Activated CD4-positive, alpha-beta T cell treated with anti-CD3 and anti-CD28 coated beads, Interleukin-2, amount 50 U/mL, for 48 hours (primary cell): Measurements from ENCODE around the gene NDFIP1.
A peak's percentile ranks its signal among the peaks of the same experiment; 100 is the strongest.
"Not testable (repeated sequence)": the region's sequence is repeated elsewhere in the genome, so short reads cannot be mapped to it uniquely, and the experiment has no call there.

ENCODE experiments used
- DNase-seq, 2 experiments: peaks; one replicate each; pipeline ENCODE4 v3.0.0-alpha.2; 2020

Gene NDFIP1

DNA sequence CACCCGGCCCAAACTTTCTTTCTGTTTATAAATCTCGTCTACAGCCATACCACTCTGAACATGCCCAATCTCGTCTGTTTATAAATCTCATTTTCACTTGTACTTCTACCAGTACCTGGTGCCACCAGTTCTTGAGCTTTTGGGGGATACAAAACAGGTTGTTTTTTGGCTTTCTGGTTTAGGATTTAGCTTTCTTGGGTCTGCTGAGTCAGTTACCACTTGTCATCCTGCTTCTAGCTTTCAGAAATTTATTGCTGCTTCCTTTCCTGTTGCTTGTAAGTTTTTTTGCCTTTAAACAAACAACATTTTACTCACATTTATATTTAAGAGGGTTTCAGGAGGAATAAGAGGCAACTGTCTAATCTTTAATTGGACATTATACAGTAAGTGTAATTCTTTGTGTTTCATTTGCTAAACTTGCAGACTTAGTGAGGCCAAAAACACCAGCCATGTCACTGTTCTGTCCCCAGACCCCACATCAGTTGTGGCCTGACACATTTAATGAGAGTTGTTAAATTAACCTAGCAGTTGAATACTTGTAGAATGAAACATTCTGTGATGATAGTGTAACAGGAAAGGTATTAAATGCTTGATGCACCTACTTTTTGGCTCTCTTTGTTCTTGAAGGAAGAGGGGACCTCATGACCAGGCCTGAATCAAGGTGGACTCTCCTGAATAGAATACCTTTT is 11.8 kb downstream of the NDFIP1 start:
- no peak for DNase-seq

DNA sequence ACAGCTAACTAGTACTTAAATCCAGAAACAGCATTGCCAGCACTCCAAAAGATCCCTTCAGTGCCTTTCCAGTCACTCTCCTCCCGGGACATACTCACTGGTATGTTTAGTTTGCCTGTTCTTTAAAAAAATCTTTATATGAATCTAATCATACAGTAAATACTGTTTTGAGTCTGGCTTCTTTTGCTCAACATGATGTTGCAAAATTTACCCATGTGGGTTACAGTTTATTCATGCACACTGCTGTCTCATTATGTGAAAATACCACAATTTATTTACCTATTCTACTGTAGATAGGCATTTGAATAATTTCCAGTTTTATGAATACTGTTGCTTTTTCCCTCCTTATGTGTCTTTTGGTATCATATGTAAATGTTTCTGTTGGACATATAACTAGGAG is 13.5 kb downstream of the NDFIP1 start:
- DNase-seq: no peak

DNA sequence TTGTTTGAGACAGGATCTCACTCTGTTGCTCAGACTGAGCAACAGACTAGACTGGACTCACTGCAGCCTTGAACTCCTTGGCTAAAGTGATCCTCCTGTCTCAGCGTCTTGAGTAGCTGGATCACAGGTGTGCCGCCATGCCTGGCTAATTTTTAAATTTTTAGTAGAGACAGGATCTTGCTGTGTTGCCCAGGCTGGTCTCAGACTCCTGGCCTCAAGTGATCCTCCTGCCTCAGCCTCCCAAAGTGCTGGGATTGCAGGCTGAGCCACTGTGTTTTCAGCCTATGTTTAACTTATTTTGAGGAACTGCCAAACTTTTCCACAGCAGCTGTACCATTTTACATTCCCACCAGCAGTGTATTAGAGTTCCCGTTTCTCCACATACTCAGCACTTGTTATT is 16.8 kb downstream of the NDFIP1 start:
- DNase-seq: no peak

DNA sequence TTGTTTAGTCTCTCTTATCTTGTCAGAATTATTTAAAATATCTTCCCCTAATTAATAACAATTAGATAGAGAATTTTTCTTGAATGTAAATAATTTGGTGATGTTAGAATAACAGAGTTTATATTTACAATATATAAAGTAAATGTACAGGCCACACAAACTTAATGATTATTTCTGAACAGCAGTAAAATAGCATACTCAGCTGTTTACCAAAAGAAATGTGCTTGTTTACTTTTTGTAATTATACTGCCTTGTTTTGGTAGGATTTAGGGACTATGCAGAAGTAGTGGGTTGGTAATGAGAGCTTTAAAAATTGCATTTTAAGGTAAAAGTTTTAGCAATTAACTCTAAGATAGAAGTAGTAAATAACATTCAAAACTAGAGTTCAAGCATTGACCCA is 17.4 kb downstream of the NDFIP1 start:
- DNase-seq: no peak

DNA sequence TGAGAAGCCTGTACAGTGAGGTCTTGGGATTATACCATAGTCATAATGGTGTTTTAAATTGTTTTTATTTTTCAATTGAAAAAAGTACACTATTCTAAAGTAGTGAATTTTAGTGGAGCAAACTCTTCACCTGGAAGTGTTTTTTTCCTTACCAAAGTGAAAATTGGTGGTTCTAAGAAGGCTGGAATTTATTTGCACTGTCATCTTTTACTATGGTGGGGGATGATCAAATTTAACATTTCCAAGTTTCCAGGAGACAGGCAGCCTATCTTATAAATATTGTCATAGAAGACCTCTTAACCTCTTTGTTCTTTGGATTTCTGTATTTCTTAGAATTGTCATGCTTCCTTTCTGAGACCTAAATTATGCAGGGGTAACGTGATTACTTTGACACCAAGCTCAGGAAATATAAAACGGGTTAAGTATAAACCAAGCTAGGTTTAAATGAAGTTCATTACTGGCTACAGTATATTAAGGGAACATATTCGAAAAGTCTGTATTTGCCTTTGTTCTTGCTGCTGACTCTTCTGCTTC is 20.2 kb downstream of the NDFIP1 start:
- no peak for DNase-seq

DNA sequence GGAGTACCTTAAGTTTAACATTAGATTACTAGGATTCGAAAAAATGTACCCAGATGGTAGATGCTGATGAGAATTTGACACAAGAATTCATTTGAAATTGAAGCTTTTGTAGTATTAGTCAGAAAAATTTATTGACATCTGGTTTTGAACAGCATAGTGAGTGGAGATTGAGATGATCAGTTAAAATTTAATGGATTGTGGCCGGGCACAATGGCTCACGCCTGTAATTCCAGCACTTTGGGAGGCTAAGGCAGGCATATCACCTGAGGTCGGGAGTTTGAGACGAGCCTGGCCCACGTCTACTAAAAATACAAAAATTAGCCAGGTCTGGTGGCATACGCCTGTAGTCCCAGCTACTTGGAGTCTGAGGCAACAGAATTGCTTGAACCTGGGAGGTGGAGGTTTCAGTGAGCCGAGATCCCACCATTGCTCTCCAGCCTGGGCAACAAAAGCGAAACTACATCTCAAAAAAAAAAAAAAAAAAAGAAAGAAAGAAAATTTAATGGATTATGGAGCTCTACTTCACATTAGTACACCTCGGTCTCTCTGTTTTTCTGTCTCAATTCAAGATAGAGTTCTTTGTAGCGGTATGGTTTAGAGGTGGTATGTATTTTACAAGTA is 21.0 kb downstream of the NDFIP1 start:
- DNase-seq: no peak

DNA sequence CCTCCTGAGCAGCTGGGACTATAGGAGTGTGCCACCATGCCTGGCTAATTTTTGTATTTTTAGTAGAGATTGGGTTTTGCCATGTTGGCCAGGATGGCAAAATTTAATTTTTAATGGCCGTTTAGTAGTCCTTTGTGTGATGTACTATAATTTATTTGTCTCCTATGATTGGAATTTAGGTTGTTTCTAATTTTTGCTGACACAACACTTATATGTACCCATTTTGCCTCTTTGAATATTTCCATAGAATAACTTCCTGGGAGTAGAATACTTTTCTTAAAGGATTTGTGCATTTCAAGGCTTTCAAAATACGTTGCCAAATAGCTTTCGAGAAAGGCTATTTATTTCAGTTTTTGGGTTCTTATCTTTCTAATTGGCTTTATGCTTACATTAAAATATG is 22.8 kb downstream of the NDFIP1 start:
- no peak for DNase-seq

DNA sequence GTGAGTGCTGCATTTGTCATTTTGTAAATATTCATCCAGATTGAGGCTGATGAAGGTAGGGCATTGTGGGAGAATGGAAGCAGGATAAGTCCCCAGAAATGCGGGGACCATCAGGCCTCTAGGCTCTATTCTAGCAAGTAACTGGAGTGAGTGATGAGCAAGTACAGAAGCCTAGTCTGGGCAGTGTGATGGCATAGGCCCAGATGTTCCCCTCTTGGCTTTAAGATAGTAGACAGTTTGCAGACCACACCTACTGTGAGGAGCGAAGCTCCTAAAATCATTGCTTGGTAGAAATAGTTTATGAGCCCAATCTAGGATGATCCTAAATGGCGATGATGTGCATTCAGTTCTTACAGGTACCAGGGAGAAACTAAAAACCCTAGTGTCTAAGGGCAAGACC is 24.3 kb downstream of the NDFIP1 start:
- no peak for DNase-seq

DNA sequence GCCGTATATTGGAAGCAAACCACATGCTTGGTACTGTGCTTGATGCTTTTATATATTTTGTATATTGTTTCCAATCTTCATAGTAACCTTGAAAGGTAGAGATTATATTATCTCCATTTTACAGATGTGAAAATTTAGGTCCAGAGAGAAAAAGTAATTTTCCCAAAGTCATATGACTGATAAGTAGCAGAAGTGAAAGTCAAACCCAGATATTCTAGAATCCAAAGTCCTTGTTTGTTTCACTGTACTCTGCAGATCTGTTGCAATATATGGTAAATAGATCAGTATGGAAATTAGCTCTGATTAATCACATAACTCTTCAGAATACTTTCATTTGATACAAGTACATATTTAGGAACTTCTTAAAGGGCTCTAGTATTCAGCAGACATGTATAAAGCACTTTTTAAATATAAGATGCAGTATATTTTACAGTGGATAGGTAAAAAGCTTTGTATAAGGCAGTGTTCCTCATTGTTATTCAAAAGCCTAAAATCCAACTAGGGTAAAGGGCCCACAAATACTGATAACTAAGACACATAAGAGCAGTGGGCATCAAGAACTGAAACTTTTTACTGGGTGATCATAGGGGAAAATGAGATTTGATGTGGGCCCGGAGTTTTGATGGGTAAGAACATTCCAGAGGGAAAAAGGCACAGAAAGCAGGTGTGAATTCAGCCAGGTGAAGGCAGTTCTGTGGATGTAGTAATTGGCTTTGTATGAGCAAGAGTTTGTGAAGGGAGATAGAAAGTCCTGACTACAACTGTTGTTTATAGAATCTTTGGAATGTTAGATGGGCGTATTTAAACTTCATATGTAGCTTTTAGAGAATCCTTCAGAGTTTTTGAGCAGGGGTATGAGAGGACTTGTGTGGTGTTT is 25.0 kb downstream of the NDFIP1 start:
- DNase-seq: no peak

DNA sequence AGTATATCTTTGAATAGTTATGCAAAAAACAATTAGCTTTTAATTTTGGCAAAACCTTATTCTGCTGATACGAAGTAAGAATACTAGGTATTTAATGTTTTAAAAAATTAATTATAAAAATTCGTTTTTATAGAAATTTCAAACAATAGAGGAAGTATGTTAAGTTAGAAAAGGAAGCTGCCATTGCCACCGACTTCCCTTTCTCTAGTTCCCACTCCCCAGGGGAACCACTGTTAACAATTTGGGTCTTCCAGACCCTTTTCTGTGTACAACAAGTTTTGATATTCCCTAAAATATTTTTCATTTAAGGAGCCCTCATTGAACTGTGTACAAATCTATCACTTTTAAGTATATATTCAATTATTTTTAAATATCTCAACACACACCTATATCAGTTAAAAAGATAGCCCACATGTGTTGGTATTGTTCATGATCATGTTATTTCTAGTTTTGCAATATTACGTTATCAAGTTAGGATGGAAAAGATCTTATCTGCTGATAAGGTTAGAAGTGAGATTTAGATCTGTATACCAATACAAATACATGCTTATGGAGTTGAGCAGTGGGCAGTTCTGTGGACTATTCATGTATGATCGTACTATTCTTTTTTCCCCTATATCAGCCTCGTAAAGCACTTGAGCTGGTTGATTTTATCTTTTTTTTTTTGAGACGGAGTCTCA is 25.9 kb downstream of the NDFIP1 start:
- DNase-seq: no peak

DNA sequence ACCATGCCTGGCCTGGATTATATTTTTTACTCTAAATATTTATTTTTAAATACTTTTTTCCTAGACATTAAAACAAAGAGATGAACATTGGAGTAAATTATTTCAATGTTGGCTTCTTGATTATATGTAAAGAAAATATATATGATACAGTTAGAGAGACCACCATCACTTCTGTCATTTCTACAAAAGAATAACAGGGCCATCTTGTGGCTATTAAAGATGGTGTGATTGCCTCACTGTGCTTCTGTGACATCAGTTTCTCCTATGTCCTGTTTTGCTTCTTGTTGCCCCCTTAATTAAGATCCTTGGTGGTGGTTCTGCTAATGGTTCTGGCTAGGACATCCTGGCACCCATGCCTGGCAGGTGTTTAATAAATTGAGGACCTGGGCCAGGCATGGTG is 32.9 kb downstream of the NDFIP1 start:
- DNase-seq: no peak

DNA sequence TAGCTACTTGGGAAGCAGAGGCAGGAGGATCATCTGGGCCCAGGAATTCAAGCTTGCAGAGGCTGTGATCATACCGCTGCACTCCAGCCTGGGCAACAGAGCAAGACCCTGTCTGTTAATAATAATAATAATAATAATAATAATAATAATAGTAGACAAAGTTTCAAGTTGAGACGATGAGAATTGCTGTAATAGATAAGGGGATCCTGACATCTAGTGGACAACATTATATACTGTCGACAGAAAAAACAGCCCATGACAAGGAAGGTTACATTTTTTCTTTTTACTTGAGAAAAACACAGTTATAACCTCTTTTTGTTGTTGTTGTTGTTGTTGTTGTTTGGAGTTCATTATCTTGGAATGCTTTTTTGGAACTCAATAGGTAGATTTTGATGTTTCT is 35.3 kb downstream of the NDFIP1 start:
- DNase-seq: no peak

DNA sequence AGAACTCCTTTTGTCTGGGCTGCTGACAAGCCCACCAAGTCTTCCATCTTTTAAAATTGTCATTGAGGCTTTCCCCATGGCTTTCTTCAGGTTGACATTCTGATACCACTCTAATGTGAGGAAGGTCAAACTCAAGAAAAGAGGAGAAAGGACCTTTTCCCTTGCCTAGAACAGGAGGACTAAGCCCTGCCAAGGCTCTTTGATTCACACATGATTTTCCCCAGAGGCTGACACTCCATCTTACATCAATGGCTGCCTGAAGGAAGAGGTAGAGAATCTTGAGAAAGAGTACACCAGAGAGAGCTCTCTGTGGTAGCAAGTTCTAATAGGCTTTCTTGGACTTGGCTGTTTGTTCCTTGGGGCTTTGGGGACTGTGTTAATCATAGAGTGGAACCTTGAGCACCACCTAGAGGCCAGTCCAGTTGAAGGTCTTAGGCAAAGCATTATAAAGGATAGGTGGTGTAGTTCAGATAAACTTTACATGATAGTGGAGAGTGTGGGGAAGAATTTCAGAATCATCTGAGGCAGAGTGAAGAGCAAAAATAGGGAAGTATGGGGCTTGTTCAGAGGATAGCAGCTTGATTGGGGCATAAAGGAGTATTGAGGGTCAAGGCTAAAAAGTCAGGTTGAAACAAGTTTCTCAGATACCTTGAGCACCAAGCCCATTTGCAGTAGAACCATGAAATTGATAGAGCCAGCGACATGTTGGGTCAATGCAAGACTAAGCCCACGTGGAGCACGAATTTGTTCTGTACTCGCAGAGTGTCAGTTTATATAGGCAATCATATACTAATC is 36.7 kb downstream of the NDFIP1 start:
- DNase-seq: peak; percentile 62 to 72

DNA sequence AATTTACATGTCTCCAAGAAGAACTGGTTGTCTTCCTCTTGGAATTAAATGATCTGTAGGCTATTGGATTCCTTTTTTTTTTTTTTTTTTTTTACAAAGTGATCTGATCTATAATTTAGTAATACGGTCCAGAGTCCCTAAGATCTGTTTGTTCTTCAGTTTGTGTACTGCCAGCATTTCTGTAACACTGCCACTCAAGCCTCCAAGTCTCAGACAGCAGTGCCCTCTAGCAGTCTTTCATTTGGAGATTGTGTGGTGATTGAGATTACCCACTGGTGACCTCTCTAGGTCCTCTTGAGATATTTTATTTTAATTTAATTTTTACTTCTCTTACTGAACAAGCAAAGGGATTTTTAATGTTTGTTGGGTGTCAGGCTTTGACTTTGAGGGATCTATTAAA is 40.8 kb downstream of the NDFIP1 start:
- no peak for DNase-seq

DNA sequence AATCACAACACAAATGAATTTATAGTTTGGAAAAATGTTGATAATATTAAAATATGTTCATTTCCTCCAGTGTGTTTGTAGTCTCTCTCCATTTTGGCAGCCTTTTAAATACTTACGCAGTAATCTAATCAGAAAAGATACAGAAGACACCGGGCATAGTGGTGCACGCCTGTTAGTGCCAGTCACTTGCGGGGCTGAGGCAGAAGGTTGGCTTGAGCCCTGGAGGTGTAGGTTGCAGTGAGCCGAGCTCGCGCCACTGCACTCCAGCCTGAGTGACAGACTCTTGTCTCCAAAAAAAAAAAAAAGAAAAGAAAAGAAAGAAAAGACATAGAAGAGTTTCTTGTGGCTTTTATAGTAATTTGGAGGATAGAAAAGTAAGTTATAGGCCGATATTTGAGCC is 41.9 kb downstream of the NDFIP1 start:
- no peak for DNase-seq

DNA sequence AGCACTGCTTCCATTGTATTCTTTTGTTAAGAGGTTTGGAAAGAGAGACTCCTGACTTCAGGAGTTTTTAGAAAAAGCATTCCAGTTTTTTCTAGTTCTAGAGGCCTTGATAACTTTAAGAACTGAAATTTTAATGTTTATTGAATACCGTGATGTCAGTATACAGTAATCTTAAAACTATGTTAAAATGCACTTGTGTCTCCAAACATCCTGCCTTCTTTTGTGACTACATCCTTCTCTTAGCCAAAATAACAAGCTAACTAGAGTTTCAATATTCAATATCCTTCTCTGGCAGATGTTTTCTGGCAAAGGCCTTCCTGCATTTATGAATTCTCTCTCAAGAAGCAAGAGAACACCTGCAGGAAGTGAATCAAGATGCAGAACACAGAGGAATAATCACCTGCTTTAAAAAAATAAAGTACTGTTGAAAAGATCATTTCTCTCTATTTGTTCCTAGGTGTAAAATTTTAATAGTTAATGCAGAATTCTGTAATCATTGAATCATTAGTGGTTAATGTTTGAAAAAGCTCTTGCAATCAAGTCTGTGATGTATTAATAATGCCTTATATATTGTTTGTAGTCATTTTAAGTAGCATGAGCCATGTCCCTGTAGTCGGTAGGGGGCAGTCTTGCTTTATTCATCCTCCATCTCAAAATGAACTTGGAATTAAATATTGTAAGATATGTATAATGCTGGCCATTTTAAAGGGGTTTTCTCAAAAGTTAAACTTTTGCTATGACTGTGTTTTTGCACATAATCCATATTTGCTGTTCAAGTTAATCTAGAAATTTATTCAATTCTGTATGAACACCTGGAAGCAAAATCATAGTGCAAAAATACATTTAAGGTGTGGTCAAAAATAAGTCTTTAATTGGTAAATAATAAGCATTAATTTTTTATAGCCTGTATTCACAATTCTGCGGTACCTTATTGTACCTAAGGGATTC is 43.1 kb downstream of the NDFIP1 start:
- DNase-seq: peak; percentile 35 to 62

DNA sequence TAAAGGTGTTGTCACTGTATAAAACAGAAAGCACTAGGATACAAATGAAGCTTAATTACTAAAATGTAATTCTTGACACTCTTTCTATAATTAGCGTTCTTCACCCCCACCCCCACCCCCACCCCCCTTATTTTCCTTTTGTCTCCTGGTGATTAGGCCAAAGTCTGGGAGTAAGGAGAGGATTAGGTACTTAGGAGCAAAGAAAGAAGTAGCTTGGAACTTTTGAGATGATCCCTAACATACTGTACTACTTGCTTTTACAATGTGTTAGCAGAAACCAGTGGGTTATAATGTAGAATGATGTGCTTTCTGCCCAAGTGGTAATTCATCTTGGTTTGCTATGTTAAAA is 43.8 kb downstream of the NDFIP1 start:
- no peak for DNase-seq

DNA sequence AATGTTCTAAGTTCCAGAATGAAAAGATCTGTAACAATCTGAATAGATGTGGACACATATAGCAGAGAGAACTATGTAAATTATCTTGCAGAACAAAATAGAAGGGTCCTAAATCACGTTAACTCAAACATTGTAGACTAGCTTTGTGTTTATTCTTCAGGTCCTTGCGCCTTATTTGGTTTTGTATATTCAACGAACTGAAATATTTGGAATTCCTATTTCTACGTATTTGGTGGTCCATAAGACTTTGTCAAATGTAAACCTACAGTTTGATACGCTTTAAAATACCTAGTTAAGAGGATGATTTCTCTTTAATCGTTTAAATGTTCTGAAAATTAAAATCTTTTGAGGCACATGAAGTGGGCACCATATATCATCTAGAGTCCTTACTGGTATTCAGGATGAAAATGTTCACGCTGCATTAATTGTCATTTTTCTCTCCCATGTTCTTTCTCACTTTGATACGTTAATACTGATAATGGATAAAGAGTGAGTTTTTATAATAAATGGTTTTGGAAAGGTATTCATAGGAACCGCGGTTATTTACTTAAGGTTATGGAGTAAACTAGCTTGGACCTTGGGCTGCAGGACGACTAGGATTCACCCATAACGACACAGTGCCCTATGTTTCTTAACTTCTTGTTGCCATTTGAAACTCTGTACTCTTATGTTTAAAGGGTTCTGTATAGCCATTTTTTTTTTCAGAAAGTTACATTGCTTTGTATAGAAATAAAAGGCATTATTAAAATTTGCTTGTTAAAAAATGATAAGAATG is 45.3 kb downstream of the NDFIP1 start:
- DNase-seq: no peak

DNA sequence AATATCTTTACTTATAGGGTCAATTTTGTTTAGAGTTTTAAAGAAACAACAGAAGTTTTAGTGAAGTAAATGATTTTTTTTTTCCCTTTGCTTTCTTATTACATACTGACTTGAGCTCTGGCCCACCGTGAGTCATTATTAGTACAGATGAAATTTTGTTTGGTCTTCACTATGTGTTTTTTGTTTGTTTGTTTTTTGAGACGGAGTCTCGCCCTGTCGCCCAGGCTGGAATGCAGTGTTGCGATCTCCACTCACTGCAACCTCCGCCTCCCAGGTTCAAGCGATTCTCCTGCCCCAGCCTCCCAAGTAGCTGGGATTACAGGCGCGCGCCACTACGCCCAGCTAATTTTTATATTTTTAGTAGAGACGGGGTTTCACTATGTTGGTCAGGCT is 45.9 kb downstream of the NDFIP1 start:
- not testable (repeated sequence) for DNase-seq

DNA sequence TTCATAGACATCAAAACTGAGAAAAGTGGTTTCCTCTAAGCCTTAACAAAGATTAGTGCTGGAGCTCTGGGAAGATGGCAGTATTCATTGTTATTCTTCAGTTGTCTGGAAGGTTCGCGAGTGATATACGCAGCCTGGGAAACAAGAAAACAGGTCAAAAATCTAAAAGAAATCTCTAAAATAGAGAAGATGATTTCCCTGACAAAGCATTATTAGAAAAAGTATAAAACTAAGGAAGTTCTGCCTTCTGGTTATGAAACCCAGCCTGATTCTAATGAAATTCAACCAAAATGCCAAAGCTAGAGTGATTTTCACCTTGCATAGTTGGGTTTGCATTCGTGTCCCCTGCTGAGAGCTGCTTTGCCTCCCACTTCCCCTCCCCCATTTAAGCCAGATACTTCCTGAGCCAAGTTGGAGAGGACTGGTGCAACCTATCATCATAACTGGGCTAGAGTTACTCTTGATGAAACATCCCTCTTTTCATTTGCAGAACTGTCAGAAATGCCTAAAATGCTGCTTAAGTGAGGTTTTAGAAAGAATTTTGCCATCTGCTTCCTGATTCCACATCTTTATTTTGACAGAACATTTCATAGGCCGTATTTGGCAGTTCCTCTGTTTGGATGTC is 48.4 kb downstream of the NDFIP1 start:
- DNase-seq: no peak
